ENCODE measurements around the gene PIK3AP1. TPM values are rescaled to one million over a fixed set of nuclear protein-coding genes. Genes with fewer than 3 reads are reported as not detected.

The PIK3AP1 gene
- total RNA-seq, 1 experiment from 2014 or later = 7.1 TPM

- Histone ChIP-seq H3K9me3 (ENCODE audit: control insufficient read depth in 1 of 2, insufficient read depth in 1 of 2, low read depth in 1 of 2, low read length in 2 of 2) (no peaks in the 10 kb centered on the region), H3K27ac (ENCODE audit: low read depth, low read length) (no peak overlapping the region), H3K9me2 (ENCODE audit: insufficient read depth) (no peaks in the 10 kb centered on the region), H3K36me3 (ENCODE audit: control insufficient read depth in 1 of 2, insufficient read depth in 2 of 2, low read length in 2 of 2) (no peaks in the 10 kb centered on the region), H3K9ac (ENCODE audit: low read length) (no peak overlapping the region), H4K20me1 (ENCODE audit: insufficient read depth) (no peaks in the 10 kb centered on the region), H3K27me3 (ENCODE audit: insufficient read depth, low read length) (no peaks in the 10 kb centered on the region), H3K4me3 (replicated peaks in 1 of 2; ENCODE audit: low read depth in 1 of 2, low read length in 2 of 2) (no peak overlapping the region), H2AFZ (ENCODE audit: low read depth, low read length, poor library complexity, severe bottlenecking) (no peak overlapping the region), H3K4me2 (ENCODE audit: low read length) (no peak overlapping the region), H3K4me1 (ENCODE audit: control insufficient read depth in 1 of 2, insufficient read depth in 2 of 2, low read length in 2 of 2) (no peaks in the 10 kb centered on the region), H3K79me2 (ENCODE audit: insufficient read depth, low read length) (no peaks in the 10 kb centered on the region)
- ChIA-PET CTCF (no interaction called here), RAD21 (ENCODE audit: low non-redundant PET in 1 of 2, low total read pairs in 2 of 2, uncharacterized antibody in 2 of 2, unreplicated experiment in 2 of 2) (no interaction called here), POLR2A (no interaction called here)
- intact Hi-C loops (cut with micrococcal nuclease) = no loop called here
- no TSS peak for BruUV-seq (replicated peaks)
- no peak for TF ChIP-seq POLR2A (IDR thresholded peaks at IDR 0.05; ENCODE audit: borderline replicate concordance, extremely low read depth, insufficient read depth, insufficient read length)
- TF ChIP-seq ZNF274 (IDR thresholded peaks at IDR 0.05; ENCODE audit: low read depth, low read length) = no peak
- TF ChIP-seq JUND (IDR thresholded peaks at IDR 0.05) = no peak
- TF ChIP-seq, protein P1, sequence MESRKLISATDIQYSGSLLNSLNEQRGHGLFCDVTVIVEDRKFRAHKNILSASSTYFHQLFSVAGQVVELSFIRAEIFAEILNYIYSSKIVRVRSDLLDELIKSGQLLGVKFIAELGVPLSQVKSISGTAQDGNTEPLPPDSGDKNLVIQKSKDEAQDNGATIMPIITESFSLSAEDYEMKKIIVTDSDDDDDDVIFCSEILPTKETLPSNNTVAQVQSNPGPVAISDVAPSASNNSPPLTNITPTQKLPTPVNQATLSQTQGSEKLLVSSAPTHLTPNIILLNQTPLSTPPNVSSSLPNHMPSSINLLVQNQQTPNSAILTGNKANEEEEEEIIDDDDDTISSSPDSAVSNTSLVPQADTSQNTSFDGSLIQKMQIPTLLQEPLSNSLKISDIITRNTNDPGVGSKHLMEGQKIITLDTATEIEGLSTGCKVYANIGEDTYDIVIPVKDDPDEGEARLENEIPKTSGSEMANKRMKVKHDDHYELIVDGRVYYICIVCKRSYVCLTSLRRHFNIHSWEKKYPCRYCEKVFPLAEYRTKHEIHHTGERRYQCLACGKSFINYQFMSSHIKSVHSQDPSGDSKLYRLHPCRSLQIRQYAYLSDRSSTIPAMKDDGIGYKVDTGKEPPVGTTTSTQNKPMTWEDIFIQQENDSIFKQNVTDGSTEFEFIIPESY (IDR thresholded peaks at IDR 0.05; ENCODE audit: extremely low read depth, insufficient replicate concordance, low read length) = no peak
- TF ChIP-seq, protein P2, sequence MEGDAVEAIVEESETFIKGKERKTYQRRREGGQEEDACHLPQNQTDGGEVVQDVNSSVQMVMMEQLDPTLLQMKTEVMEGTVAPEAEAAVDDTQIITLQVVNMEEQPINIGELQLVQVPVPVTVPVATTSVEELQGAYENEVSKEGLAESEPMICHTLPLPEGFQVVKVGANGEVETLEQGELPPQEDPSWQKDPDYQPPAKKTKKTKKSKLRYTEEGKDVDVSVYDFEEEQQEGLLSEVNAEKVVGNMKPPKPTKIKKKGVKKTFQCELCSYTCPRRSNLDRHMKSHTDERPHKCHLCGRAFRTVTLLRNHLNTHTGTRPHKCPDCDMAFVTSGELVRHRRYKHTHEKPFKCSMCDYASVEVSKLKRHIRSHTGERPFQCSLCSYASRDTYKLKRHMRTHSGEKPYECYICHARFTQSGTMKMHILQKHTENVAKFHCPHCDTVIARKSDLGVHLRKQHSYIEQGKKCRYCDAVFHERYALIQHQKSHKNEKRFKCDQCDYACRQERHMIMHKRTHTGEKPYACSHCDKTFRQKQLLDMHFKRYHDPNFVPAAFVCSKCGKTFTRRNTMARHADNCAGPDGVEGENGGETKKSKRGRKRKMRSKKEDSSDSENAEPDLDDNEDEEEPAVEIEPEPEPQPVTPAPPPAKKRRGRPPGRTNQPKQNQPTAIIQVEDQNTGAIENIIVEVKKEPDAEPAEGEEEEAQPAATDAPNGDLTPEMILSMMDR (IDR thresholded peaks at IDR 0.05 in 2 of 3, conservative IDR thresholded peaks at IDR 0.05 in 1 of 3; ENCODE audit: borderline replicate concordance in 1 of 3, insufficient read depth in 1 of 3, low read depth in 2 of 3, low read length in 2 of 3) = no peak
- TF ChIP-seq ZFX (IDR thresholded peaks at IDR 0.05) = no peak
- DNase-seq (ENCODE audit: low read depth, low spot score) = no peak
- ATAC-seq = no peak
Observed at GRCh38 chr10:96691761-96692160, 28.6 kb downstream of the PIK3AP1 start.

All from HCT116 (cell line).